SK-N-MC (cell line): ENCODE results near the gene SUPT6H.

ENCODE experiments used
- EZH2 ChIP-seq: fragments of 200-600 bp; sonication (generic); IDR thresholded peaks from one replicate; pipeline ENCODE4 v1.6.1; 2017; ENCODE audit warnings: antibody characterized with exemption
- POLR2AphosphoS5 ChIP-seq: IDR thresholded peaks from 2 replicates; pipeline ENCODE4 v1.6.1; 2012; ENCODE audit warnings: mild to moderate bottlenecking, low read depth, low read length, borderline replicate concordance

- TF ChIP-seq EZH2: no peak
- peak; percentile 16; the same call in 1 of the 2 replicates for TF ChIP-seq POLR2AphosphoS5
These were observed 64.9 kb downstream of the SUPT6H start for GRCh38 chr17:28726627-28727491.
